GM23338 (cell line): ENCODE measurements around the gene UPP2. TPM values are rescaled to one million over a fixed set of nuclear protein-coding genes. Genes with fewer than 3 reads are reported as not detected.

Experiments used
- ATAC-seq: fragments of 200-7000 bp; cut with Tn5 transposase; 3 replicates; pipeline ENCODE4 v1.9.1; 2020
- DNase-seq: peaks from one replicate; pipeline ENCODE4 v3.0.0-alpha.2; 2015; ENCODE audit warnings: low spot score
- H2AFZ ChIP-seq: fragments of 200-600 bp; sonication (generic); 2 replicates; pipeline ENCODE4 v1.8.0; 2016; ENCODE audit warnings: antibody characterized with exemption, mild to moderate bottlenecking, moderate library complexity
- H3F3A ChIP-seq: fragments of 200-600 bp; sonication (generic); replicated peaks from 2 replicates; pipeline ENCODE4 v1.8.0; 2017; ENCODE audit warnings: antibody characterized with exemption, mixed run types, low read depth
- H3K27ac ChIP-seq: fragments of 200-600 bp; sonication (generic); 2 replicates; pipeline ENCODE4 v1.6.1; 2016; ENCODE audit warnings: low read depth
- H3K27me3 ChIP-seq: fragments of 200-600 bp; sonication (generic); 2 replicates; pipeline ENCODE4 v1.8.0; 2016; ENCODE audit warnings: mild to moderate bottlenecking, mixed run types, moderate library complexity; ENCODE audit not compliant: insufficient read depth
- H3K36me3 ChIP-seq: fragments of 200-600 bp; sonication (generic); 2 replicates; pipeline ENCODE4 v1.8.0; 2016; ENCODE audit warnings: mild to moderate bottlenecking; ENCODE audit not compliant: insufficient read depth
- H3K4me1 ChIP-seq: fragments of 200-600 bp; sonication (generic); 2 replicates; pipeline ENCODE4 v1.8.0; 2016; ENCODE audit warnings: mild to moderate bottlenecking, moderate library complexity; ENCODE audit not compliant: insufficient read depth
- H3K4me2 ChIP-seq: fragments of 200-600 bp; sonication (generic); 2 replicates; pipeline ENCODE4 v1.7.1; 2017; ENCODE audit warnings: mixed run types
- H3K4me3 ChIP-seq: fragments of 200-600 bp; sonication (generic); 2 replicates; pipeline ENCODE4 v1.6.1; 2016; ENCODE audit warnings: mixed run types
- H3K79me2 ChIP-seq: fragments of 200-600 bp; sonication (generic); replicated peaks from 2 replicates; pipeline ENCODE4 v1.8.0; 2017; ENCODE audit warnings: mild to moderate bottlenecking; ENCODE audit not compliant: insufficient read depth
- H3K9me2 ChIP-seq: fragments of 200-600 bp; sonication (generic); 2 replicates; pipeline ENCODE4 v1.8.0; 2017; ENCODE audit not compliant: insufficient read depth
- H4K20me1 ChIP-seq: fragments of 200-600 bp; sonication (generic); replicated peaks from 2 replicates; pipeline ENCODE4 v1.8.0; 2017; ENCODE audit warnings: mild to moderate bottlenecking; ENCODE audit not compliant: insufficient read depth
- H3K27ac Mint-ChIP-seq: 2 replicates; pipeline ENCODE4 v1.8.0; 2020; ENCODE audit warnings: inconsistent platforms, mild to moderate bottlenecking, moderate library complexity, mixed read lengths
- H3K27me3 Mint-ChIP-seq: 3 replicates; pipeline ENCODE4 v1.8.0; 2022; ENCODE audit warnings: low read depth, mild to moderate bottlenecking, moderate library complexity, mixed read lengths, inconsistent platforms; ENCODE audit not compliant: insufficient read depth, poor library complexity
- H3K36me3 Mint-ChIP-seq: 3 replicates; pipeline ENCODE4 v1.8.0; 2021; ENCODE audit warnings: low read depth, mild to moderate bottlenecking, inconsistent platforms, moderate library complexity, mixed read lengths
- H3K4me1 Mint-ChIP-seq: 3 replicates; pipeline ENCODE4 v1.8.0; 2020; ENCODE audit warnings: mild to moderate bottlenecking, inconsistent platforms, mixed read lengths
- H3K4me3 Mint-ChIP-seq: 3 replicates; pipeline ENCODE4 v1.8.0; 2021; ENCODE audit warnings: moderate library complexity, mild to moderate bottlenecking, inconsistent platforms, mixed read lengths
- H3K9me3 Mint-ChIP-seq: 3 replicates; pipeline ENCODE4 v1.8.0; 2020; ENCODE audit warnings: moderate library complexity, mild to moderate bottlenecking, inconsistent platforms, mixed read lengths
- CREB1 ChIP-seq: fragments of 250-450 bp; sonication (Bioruptor Pico); IDR thresholded peaks from 2 replicates; pipeline ENCODE4 v1.5.0; 2020; ENCODE audit warnings: low read depth, mild to moderate bottlenecking, moderate library complexity
- CTCF ChIP-seq, 2 experiments: fragments of 200-600 bp in 1 of 2; sonication (generic) in 1 of 2; conservative IDR thresholded peaks; 2 replicates each; pipeline versions ENCODE4 v1.5.1 to v1.6.1; 2016 to 2017; ENCODE audit warnings: antibody characterized with exemption in 2 of 2, low read depth in 2 of 2, mild to moderate bottlenecking in 2 of 2, moderate library complexity in 1 of 2
- ETS1 ChIP-seq: IDR thresholded peaks from 2 replicates; pipeline ENCODE4 v1.6.1; 2016; ENCODE audit warnings: antibody characterized with exemption
- EZH2 ChIP-seq: fragments of 200-600 bp; sonication (generic); IDR thresholded peaks from one replicate; pipeline ENCODE4 v1.8.0; 2017; ENCODE audit warnings: antibody characterized with exemption, mild to moderate bottlenecking, low read depth; ENCODE audit not compliant: unreplicated experiment
- EZH2phosphoT487 ChIP-seq: fragments of 200-600 bp; sonication (generic); IDR thresholded peaks from one replicate; pipeline ENCODE4 v1.8.1; 2018; ENCODE audit warnings: antibody characterized with exemption; ENCODE audit not compliant: unreplicated experiment
- JUNB ChIP-seq: IDR thresholded peaks from one replicate; pipeline ENCODE4 v1.6.1; 2016; ENCODE audit warnings: antibody characterized with exemption; ENCODE audit not compliant: unreplicated experiment
- NANOG ChIP-seq: IDR thresholded peaks from 2 replicates; pipeline ENCODE4 v1.6.1; 2016; ENCODE audit warnings: antibody characterized with exemption, borderline replicate concordance
- POLR2AphosphoS5 ChIP-seq: IDR thresholded peaks from 2 replicates; pipeline ENCODE4 v1.6.1; 2016; ENCODE audit warnings: antibody characterized with exemption, low read depth
- REST ChIP-seq: IDR thresholded peaks from one replicate; pipeline ENCODE4 v1.6.1; 2018; ENCODE audit warnings: antibody characterized with exemption; ENCODE audit not compliant: unreplicated experiment
- STAT1 ChIP-seq: IDR thresholded peaks from one replicate; pipeline ENCODE4 v1.6.1; 2016; ENCODE audit warnings: antibody characterized with exemption; ENCODE audit not compliant: unreplicated experiment
- ZNF114 ChIP-seq: fragments of 250-450 bp; sonication (Bioruptor Pico); IDR thresholded peaks from 2 replicates; pipeline ENCODE4 v1.5.0; 2020; ENCODE audit warnings: mild to moderate bottlenecking, moderate library complexity
- ZNF331 ChIP-seq: fragments of 250-450 bp; sonication (Bioruptor Pico); IDR thresholded peaks from 2 replicates; pipeline ENCODE4 v1.5.0; 2020; ENCODE audit warnings: low read depth, mild to moderate bottlenecking, moderate library complexity
- ZNF462 ChIP-seq: fragments of 250-450 bp; sonication (Bioruptor Pico); IDR thresholded peaks from 2 replicates; pipeline ENCODE4 v1.5.0; 2020; ENCODE audit warnings: mild to moderate bottlenecking, moderate library complexity
- polyA plus RNA-seq: library from polyadenylated mRNA; unstranded; fragments of >200 nt; fragmentation: Nextera tagmentation; extraction: Ambion mirVana; gene quantifications from 2 replicates; pipeline ENCODE4 v1.2.1, GENCODE V29; 2016
- total RNA-seq: library from RNA; depleted of rRNA; stranded (reverse); fragments of >200 nt; shearing (Covaris generic); gene quantifications from 2 replicates; pipeline ENCODE4 v1.2.3, GENCODE V29; 2014

UPP2 gene
- total and polyA plus RNA-seq, 2 experiments from 2014 or later, result not detected

GRCh38 chr2:158184556-158185343 is 83.1 kb downstream of the UPP2 start:
- Mint-ChIP-seq H3K36me3 (no peaks in the 10 kb centered on the region), H3K9me3 (no peaks in the 10 kb centered on the region), H3K4me1 (peaks cover 27% of the 10 kb centered on the region), H3K4me3 (no peak overlapping the region), H3K27me3 (peaks cover 5% of the 10 kb centered on the region), H3K27ac (no peak overlapping the region)
- Histone ChIP-seq H3K36me3 (no peaks in the 10 kb centered on the region), H3K4me3 (no peak overlapping the region), H3K9me2 (0 out of 2 replicates have a peak, but pooled peaks cover 6% of the 10 kb centered on the region), H3K4me2 (no peak overlapping the region), H3K27ac (no peak overlapping the region), H3F3A (no peaks in the 10 kb centered on the region), H2AFZ (no peak overlapping the region), H3K27me3 (no peaks in the 10 kb centered on the region), H3K79me2 (no peaks in the 10 kb centered on the region), H3K4me1 (no peaks in the 10 kb centered on the region), H4K20me1 (no peaks in the 10 kb centered on the region)
- ATAC-seq, result no peak
- no peak for TF ChIP-seq CTCF (conservative IDR thresholded peaks at IDR 0.05; ENCODE audit: low read depth in 2 of 2)
- no peak for TF ChIP-seq ZNF114 (CRISPR knock-in tag)
- no peak for TF ChIP-seq NANOG
- TF ChIP-seq CREB1 (CRISPR knock-in tag), result no peak
- no peak for TF ChIP-seq EZH2
- no peak for TF ChIP-seq POLR2AphosphoS5
- TF ChIP-seq ZNF462 (CRISPR knock-in tag), result no peak
- TF ChIP-seq EZH2phosphoT487, result no peak
- no peak for TF ChIP-seq STAT1
- TF ChIP-seq ETS1, result no peak
- TF ChIP-seq ZNF331 (CRISPR knock-in tag), result no peak
- no peak for TF ChIP-seq REST
- no peak for TF ChIP-seq JUNB
- no peak for DNase-seq
